ENCODE results near the gene METTL1.

DNA sequence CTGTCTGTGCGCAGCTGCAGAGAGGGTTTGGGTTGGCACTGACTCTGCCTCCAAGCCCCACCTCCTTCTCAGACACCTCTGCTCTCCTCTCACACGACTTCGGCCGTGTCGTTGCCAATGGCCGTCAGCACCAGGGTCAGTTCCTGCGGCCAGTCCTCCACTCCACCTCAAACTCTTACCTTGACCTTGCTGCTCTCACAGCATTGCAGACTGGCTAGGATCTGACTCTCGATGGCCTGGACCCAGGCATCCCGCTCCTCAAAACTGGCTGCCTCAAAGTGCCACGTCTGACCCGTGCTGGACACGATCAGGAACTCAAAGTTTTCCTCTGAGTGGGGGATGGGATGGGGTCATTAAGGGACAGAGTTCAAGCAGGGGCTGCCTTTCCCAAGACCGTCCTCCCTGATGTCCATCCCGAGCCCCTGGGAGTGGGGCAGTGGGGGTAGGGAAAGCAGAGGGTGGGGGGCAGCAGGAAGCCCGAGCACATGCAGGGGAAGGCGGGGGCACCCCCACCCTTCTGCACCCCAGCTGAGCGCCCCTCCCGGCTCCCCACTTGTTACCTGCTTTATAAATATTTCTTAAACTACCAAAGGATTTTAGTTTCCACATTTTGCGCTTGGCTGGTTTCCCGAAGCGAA is 44.0 kb downstream of the METTL1 start:
- TF ChIP-seq CTCF (IDR thresholded peaks at IDR 0.05 in 4 of 5, conservative IDR thresholded peaks at IDR 0.05 in 1 of 5) (no peak), POLR2A (IDR thresholded peaks at IDR 0.05) (no peak)
